GM12801 (cell line): Measurements from ENCODE around the gene DPM3.

ENCODE experiments used
- TF ChIP-seq, protein P1 (sequence below): IDR thresholded peaks from one replicate; pipeline ENCODE4 v1.5.1; 2011; ENCODE audit warnings: control low read depth; ENCODE audit not compliant: insufficient read length; ENCODE audit errors: extremely low read depth

The DPM3 gene

DNA sequence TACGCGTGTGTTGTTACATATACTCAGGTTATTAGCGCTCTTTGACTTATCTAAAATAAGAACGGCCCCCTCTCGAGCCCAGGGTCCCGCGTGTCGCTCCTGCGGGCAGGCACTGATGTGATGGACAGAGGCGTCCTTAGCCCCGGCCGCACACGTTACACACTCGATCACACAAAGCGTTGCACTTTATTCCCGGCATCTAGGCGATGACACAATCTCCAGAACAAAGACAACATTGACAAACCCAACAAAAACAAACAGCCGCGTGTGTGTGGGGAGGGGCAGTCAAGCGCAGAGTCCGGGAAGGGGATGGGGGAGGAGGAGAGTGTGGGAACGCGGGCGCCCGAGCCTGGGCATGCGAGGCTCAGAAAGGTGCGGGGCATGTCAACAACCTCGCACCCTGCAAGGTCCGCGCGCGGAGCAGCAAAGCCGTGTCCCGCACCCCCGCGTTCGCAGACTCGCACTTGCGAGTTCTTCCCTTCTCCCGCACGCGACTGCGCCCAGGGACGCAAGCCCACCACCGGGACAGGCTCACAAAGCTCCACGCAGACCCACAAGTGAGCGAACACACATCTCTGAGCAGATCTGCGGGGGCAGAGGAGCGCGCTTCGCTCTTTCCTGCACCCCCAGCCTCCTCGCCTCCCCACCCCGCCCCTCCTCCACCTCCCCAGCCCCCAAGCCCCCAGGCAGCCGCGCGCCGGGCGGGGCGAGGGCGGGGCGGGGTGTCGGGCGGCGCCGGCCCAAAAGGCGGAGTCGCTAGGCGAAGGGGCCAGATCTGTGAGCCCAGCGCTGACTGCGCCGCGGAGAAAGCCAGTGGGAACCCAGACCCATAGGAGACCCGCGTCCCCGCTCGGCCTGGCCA lies 13.0 kb downstream of the DPM3 start, which contains the start of gene EFNA1:
Gene EFNA1 (plus strand): TSS at position 772 of the 862 bp plus-strand sequence. CDS start 102 bp downstream, outside the sequence.
- TF ChIP-seq, protein P1, sequence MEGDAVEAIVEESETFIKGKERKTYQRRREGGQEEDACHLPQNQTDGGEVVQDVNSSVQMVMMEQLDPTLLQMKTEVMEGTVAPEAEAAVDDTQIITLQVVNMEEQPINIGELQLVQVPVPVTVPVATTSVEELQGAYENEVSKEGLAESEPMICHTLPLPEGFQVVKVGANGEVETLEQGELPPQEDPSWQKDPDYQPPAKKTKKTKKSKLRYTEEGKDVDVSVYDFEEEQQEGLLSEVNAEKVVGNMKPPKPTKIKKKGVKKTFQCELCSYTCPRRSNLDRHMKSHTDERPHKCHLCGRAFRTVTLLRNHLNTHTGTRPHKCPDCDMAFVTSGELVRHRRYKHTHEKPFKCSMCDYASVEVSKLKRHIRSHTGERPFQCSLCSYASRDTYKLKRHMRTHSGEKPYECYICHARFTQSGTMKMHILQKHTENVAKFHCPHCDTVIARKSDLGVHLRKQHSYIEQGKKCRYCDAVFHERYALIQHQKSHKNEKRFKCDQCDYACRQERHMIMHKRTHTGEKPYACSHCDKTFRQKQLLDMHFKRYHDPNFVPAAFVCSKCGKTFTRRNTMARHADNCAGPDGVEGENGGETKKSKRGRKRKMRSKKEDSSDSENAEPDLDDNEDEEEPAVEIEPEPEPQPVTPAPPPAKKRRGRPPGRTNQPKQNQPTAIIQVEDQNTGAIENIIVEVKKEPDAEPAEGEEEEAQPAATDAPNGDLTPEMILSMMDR: no peak

DNA sequence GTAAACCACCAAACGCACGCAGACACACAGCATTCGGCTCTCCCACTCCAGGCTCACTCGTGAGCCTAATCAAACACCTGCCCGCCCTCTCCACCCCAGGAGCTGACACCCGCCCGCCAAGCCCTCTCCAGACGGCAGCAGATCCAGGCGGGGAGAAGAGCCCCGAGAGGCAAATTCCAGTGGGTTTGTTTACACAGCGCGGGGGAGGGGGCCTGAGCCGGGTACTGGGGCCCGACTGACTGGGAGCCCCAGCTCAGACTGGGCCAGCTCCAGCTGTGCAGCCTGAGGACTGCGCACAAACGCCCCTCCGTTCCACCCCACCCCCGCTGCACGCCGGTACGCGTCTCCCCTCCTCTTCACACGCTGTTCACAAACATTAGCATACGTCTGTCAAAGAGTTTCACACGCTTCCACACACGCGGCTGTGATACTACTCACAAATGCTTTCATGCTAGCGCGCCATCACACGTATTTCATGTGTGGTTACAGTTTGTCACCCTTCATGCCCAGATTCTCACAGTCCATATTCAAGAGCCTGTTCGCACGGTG lies 13.7 kb downstream of the DPM3 start:
- TF ChIP-seq, protein P1: no peak

DNA sequence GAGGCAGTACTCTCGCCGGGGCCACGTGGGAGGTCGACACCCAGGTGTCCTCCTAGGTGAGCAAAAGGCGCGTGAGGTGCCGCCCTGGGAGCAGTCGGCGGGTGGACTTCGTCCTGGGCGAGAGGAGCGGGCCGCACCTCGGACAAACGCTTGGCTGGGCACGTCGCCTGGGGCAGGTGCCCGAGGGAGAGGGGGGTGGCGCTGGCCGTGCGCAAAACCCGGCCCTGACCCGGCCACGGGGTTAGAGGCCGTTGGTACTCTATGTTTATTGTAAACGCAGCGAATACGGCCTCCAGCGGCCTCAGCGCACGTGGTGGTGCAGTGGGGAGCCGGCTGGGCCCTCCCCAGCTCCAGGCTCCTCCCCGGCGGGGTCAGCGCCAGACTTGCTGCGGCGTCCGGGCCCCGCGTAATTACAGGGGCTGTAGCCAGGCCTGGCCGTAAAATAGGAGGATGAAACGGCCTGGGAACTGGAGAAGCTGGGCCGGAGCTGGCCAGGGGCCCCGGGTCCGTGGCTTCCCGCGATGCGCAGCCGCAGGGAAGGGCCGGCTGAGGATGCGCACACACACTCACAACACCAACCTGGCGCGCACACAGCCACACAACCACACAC lies 14.3 kb downstream of the DPM3 start:
- TF ChIP-seq, protein P1: no peak

DNA sequence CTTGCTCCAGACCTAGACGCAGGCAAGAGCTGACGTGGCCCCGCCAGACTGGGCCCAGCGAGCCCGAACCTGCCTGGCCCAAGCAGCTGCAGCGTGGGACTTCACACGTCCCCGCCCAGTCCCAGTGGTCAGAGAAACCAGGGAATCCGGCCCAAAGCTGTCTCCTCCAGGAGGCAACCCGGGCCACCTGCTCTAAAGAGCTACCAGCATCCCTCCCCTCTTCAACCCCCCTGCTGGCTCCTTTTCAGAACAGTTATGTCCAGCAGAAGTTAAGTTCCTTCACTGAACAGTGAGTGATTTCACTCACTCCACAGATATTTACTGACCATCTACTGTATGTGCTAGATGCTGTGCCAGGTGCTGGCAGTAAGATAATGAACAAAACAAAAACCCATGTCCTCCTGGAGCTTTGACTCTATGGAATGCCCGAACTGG lies 14.8 kb downstream of the DPM3 start:
- TF ChIP-seq, protein P1: no peak

DNA sequence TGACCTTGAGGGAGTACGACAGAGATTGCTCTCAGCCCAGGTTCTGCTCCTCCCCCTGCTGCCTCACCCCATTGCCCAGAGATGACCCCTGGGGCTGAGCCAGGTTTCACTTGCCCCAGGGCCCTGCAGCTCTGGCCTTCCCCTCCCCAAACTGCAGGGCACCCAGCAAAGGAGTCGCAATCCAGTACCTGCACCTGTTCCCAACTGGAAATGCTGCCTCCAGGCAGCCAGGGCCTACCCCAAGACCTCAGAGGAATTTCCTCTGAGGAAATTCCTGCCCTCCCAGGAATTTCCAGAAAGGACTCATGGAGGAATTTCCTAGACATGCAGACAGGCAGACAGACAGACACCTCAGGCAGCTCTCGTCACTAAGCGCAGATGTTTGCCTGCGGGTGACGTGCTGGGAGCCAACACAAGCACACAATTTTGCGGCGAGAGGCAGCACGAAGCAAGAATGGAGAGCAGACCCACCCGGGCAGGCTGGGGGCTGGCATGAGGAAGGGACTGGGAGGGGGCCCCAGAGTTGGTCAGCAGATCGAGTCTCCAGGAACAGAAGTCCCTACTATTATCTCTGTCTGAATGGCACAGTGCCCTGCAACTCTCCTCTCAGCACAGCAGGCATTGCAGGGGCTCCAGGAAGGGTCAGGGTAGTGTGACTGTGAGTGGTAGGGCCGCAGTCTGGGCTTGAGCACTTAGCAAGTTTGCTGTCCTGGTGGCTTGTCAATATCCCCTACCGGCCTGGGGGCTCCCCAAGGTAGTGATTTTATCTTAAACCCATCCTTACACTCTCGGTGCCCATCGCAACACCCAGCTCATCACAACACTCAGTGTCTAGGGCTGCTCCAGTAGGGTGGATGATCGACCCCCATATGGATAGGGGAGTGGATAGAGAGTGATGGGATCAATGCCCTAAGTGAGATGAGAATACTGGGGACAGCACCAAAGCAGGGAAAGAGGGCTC lies 15.5 kb downstream of the DPM3 start:
- TF ChIP-seq, protein P1: no peak

DNA sequence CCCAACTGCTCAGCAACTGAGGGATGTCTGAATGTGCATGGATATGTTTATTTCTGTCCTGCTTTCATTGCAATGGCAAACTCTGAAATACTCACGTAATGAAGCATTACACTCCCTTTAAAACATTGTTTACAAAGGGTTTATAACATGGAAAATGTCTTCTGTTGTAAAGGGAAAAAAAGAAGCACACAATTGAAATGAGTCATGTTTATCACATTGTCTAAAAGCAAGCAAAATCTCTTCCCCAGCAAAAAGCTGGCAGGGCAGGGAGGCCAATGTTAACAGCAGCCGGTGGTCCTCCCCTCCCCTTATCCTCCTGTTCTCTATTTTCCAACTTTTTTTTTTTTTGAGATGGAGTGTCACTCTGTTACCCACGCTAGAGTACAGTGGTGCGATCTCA lies 16.5 kb downstream of the DPM3 start:
- TF ChIP-seq, protein P1: no peak
